C4-2B (cell line): Measurements from ENCODE around the gene CRACDL.

Experiments
- ZFX ChIP-seq: fragments of 450-650 bp; IDR thresholded peaks from 2 replicates; pipeline ENCODE4 v1.6.1; 2017
- TF ChIP-seq, protein P1 (sequence below): fragments of 450-650 bp; conservative IDR thresholded peaks from 2 replicates; pipeline ENCODE4 v1.5.1; 2017; ENCODE audit warnings: mild to moderate bottlenecking

DNA sequence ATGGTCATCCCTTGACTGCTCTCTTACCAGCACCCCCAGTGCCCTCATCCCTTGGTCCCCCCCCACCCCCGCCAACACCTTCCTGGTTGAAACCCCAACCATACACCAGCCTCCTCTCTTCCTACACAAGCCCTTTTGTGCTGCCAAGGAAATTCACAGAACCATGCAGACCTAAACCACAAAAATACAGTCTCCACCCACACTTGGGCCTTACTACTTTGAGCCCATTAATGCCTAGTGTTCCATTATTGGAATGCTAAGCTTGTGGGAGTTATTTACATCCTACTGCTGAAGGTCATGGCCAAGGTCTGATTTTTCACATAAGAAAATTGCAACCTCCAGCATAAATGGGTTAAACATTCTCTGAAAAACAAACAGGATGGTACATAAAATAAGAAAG is 4.1 kb upstream of the CRACDL start:
- TF ChIP-seq, protein P1, sequence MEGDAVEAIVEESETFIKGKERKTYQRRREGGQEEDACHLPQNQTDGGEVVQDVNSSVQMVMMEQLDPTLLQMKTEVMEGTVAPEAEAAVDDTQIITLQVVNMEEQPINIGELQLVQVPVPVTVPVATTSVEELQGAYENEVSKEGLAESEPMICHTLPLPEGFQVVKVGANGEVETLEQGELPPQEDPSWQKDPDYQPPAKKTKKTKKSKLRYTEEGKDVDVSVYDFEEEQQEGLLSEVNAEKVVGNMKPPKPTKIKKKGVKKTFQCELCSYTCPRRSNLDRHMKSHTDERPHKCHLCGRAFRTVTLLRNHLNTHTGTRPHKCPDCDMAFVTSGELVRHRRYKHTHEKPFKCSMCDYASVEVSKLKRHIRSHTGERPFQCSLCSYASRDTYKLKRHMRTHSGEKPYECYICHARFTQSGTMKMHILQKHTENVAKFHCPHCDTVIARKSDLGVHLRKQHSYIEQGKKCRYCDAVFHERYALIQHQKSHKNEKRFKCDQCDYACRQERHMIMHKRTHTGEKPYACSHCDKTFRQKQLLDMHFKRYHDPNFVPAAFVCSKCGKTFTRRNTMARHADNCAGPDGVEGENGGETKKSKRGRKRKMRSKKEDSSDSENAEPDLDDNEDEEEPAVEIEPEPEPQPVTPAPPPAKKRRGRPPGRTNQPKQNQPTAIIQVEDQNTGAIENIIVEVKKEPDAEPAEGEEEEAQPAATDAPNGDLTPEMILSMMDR, result no peak
- no peak for TF ChIP-seq ZFX
